ENCODE data around the gene PRDM15. TPM values are rescaled to one million over a fixed set of nuclear protein-coding genes. Genes with fewer than 3 reads are reported as not detected.

The PRDM15 gene
- total RNA-seq, 4 donors from 2014 or later, result 7.6 to 27.5 (median 12.9) TPM

DNA sequence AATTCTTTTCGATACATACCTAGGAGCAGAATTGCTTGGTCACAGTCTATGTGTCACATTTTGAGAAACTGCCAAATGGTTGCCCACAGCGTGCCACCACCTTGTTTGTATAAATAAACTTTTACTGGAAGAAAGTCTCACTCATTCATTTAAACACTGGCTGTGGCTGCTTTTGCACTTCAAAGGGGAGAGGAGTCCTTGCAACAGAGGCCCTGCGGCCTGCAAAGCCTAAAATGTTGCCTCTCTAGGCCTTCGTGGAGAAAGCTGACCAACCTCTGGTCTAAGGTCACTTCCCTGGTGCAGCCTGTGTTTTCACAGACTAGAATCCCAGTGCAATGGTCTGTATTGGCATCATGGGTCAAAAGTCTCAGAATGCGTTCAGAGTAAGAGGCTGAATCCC lies 120.6 kb downstream of the PRDM15 start:
- 80% methylated on average over 5 of the region's 5 CpGs for WGBS
- no peak for TF ChIP-seq EP300 (IDR thresholded peaks at IDR 0.05)
- TF ChIP-seq POLR2AphosphoS5 (IDR thresholded peaks at IDR 0.05), result no peak
- TF ChIP-seq POLR2A (IDR thresholded peaks at IDR 0.05), result no peak
- TF ChIP-seq, protein P1, sequence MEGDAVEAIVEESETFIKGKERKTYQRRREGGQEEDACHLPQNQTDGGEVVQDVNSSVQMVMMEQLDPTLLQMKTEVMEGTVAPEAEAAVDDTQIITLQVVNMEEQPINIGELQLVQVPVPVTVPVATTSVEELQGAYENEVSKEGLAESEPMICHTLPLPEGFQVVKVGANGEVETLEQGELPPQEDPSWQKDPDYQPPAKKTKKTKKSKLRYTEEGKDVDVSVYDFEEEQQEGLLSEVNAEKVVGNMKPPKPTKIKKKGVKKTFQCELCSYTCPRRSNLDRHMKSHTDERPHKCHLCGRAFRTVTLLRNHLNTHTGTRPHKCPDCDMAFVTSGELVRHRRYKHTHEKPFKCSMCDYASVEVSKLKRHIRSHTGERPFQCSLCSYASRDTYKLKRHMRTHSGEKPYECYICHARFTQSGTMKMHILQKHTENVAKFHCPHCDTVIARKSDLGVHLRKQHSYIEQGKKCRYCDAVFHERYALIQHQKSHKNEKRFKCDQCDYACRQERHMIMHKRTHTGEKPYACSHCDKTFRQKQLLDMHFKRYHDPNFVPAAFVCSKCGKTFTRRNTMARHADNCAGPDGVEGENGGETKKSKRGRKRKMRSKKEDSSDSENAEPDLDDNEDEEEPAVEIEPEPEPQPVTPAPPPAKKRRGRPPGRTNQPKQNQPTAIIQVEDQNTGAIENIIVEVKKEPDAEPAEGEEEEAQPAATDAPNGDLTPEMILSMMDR (IDR thresholded peaks at IDR 0.05), result no peak

GRCh38 chr21:41755934-41756773 lies 123.0 kb downstream of the PRDM15 start:
- no peaks in the 10 kb centered on the region for H3K9me3 ChIP-seq
- H3K36me3 ChIP-seq, result peaks cover 7% of the 10 kb centered on the region
- H3K27ac ChIP-seq, result no peak overlapping the region
- H3K4me1 ChIP-seq, result peaks cover 46% of the 10 kb centered on the region
- H3K27me3 ChIP-seq, result no peaks in the 10 kb centered on the region
- TF ChIP-seq EP300 (IDR thresholded peaks at IDR 0.05), result no peak
- TF ChIP-seq POLR2A (IDR thresholded peaks at IDR 0.05), result no peak
- no peak for TF ChIP-seq POLR2AphosphoS5 (IDR thresholded peaks at IDR 0.05)
- TF ChIP-seq, protein P1 (IDR thresholded peaks at IDR 0.05), result no peak
- 85% methylated on average over 32 of the region's 33 CpGs for WGBS
- no peak overlapping the region for H3K4me3 ChIP-seq
- DNase-seq (ENCODE audit: low spot score in 2 of 2), result no peak

More for the DNA sequence above, 120.6 kb downstream of the PRDM15 start:
- Histone ChIP-seq H3K4me3 (no peak overlapping the region), H3K36me3 (peaks cover 7% of the 10 kb centered on the region), H3K4me1 (peaks cover 46% of the 10 kb centered on the region), H3K9me3 (no peaks in the 10 kb centered on the region), H3K27me3 (peaks cover 6% of the 10 kb centered on the region), H3K27ac (no peak overlapping the region)
- no peak for DNase-seq (ENCODE audit: low spot score in 2 of 2)

DNA sequence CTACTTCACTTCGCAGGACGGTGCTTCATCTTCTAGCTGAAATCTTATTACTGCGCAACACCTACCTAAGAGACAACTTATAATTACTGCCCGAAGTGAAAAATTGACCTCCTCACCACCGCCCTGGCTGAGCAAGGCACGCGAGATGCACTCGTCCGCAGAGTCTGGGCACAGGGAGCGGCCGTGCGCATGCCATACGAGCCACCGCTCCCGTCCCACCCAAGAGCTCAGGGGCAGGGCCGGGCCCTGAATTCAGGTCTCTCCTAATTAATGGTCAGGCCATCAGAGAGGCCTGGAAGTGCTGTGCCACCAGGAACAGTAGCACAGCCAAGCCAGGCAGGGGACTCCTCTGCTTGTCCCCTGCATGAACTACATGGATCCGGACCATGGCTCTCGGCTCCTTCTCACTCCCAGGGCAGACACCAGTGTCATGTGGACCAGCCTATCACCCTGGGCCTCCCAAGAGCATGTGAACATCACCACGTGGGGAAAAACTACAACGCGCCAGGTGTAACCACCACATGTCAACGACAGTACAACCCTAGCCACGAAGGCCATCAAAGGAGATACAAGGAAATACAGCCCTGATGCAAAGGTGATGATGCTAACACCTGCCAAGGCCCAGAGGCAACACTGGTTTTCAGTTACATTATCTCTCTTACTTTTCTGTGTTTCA lies 123.7 kb downstream of the PRDM15 start:
- TF ChIP-seq, protein P1 (IDR thresholded peaks at IDR 0.05), result no peak
- no peak for TF ChIP-seq EP300 (IDR thresholded peaks at IDR 0.05)
- TF ChIP-seq POLR2AphosphoS5 (IDR thresholded peaks at IDR 0.05), result no peak
- TF ChIP-seq POLR2A (IDR thresholded peaks at IDR 0.05), result no peak
- Histone ChIP-seq H3K27me3 (no peaks in the 10 kb centered on the region), H3K4me3 (no peak overlapping the region), H3K36me3 (peaks cover 8% of the 10 kb centered on the region), H3K9me3 (no peaks in the 10 kb centered on the region), H3K4me1 (peaks cover 46% of the 10 kb centered on the region), H3K27ac (no peak overlapping the region)
- no peak for DNase-seq (ENCODE audit: low spot score in 2 of 2)
- 79% methylated on average over 18 of the region's 23 CpGs for WGBS

GRCh38 chr21:41754479-41754891 lies 124.7 kb downstream of the PRDM15 start:
- Histone ChIP-seq H3K4me3 (no peak overlapping the region), H3K27ac (no peak overlapping the region), H3K27me3 (no peaks in the 10 kb centered on the region), H3K4me1 (peaks cover 49% of the 10 kb centered on the region), H3K9me3 (no peaks in the 10 kb centered on the region), H3K36me3 (peaks cover 9% of the 10 kb centered on the region)
- TF ChIP-seq EP300 (IDR thresholded peaks at IDR 0.05) (no peak), POLR2A (IDR thresholded peaks at IDR 0.05) (no peak), POLR2AphosphoS5 (IDR thresholded peaks at IDR 0.05) (no peak)
- TF ChIP-seq, protein P1 (IDR thresholded peaks at IDR 0.05), result no peak
- WGBS, result 73% methylated on average over 5 of the region's 10 CpGs
- no peak for DNase-seq (ENCODE audit: low spot score in 2 of 2)

Measured in suprapubic skin (tissue), 4 donors.